ENCODE data around the gene ISM2.
"Not testable (repeated sequence)": the region's sequence is repeated elsewhere in the genome, so short reads cannot be mapped to it uniquely, and the experiment has no call there.

The ISM2 gene

DNA sequence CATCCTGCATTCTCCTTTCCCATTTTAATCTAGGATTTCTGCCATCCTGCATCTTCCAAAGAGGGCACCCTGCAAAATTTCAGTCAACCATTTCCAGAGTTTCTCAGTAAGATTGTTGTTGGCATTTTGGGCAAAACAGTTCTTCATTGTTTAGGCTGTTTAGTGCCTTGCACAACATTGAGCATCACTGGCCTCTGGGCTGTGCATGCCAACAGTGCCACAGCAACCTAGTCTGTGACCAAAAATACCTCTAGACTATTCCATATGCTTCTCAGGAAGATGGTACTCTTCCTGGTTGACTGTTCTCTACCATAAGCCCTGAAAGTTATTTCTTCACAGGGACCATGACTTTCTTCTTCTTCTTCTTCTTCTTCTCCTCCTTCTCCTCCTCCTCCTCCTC lies 32.5 kb upstream of the ISM2 start:
- no peak for DNase-seq (ENCODE audit: insufficient read length, low spot score)
- FAIRE-seq = no peak
- TF ChIP-seq POLR2A (IDR thresholded peaks at IDR 0.05; ENCODE audit: low read depth, low read length) = no peak
- TF ChIP-seq SPI1 (IDR thresholded peaks at IDR 0.05; ENCODE audit: low read depth, low read length) = no peak
- TF ChIP-seq TAF1 (IDR thresholded peaks at IDR 0.05; ENCODE audit: low read depth, low read length) = no peak
- no peak for TF ChIP-seq POLR2AphosphoS5 (IDR thresholded peaks at IDR 0.05; ENCODE audit: low read depth, low read length)
- TF ChIP-seq PAX5 (IDR thresholded peaks at IDR 0.05; ENCODE audit: insufficient read depth, low read length, severe bottlenecking) = no peak
- no peak for TF ChIP-seq POU2F2 (IDR thresholded peaks at IDR 0.05; ENCODE audit: low read depth, low read length)

DNA sequence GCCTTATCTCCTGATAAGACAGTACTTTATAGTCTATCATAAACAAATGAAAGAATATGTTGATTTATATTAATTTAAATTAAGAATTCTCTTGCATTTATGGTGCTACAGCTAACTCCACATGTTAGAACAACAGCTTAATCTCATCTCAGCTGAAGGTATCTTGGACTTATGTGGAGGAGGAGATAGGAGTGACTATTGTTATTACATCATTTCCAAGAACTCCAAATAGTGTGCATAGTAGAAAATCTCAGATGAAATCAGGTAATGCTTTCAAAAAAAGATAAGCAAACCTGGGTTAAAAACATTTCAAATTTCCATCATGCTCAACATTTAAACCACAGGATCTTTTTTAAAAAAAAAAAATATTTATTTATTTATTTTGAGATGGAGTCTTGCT lies 31.3 kb upstream of the ISM2 start:
- TF ChIP-seq POLR2A (IDR thresholded peaks at IDR 0.05; ENCODE audit: low read depth, low read length) = no peak
- no peak for TF ChIP-seq TAF1 (IDR thresholded peaks at IDR 0.05; ENCODE audit: low read depth, low read length)
- TF ChIP-seq POU2F2 (IDR thresholded peaks at IDR 0.05; ENCODE audit: low read depth, low read length) = no peak
- no peak for TF ChIP-seq SPI1 (IDR thresholded peaks at IDR 0.05; ENCODE audit: low read depth, low read length)
- no peak for TF ChIP-seq POLR2AphosphoS5 (IDR thresholded peaks at IDR 0.05; ENCODE audit: low read depth, low read length)
- no peak for TF ChIP-seq PAX5 (IDR thresholded peaks at IDR 0.05; ENCODE audit: insufficient read depth, low read length, severe bottlenecking)
- no peak for FAIRE-seq
- DNase-seq (ENCODE audit: insufficient read length, low spot score) = no peak

DNA sequence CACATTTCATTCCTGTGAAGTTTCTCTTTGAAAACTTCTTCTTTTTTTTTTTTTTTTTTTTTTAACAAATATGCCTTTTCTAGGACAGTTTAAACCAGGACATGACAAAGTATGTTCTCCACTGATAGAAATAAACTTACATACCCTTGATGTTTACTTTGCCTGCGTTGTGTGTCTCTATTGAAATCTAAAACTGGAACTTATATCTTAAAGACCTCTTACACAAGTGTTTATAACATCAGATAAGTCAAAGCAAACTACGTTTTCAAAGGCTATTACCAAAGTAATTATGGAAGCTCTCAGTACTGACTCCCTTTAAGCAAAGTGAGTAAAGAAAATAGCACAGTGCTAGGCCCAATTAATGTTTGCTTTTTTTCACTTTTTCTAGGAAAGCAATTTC lies 30.6 kb upstream of the ISM2 start:
- no peak for TF ChIP-seq POU2F2 (IDR thresholded peaks at IDR 0.05; ENCODE audit: low read depth, low read length)
- no peak for TF ChIP-seq SPI1 (IDR thresholded peaks at IDR 0.05; ENCODE audit: low read depth, low read length)
- TF ChIP-seq PAX5 (IDR thresholded peaks at IDR 0.05; ENCODE audit: insufficient read depth, low read length, severe bottlenecking) = no peak
- TF ChIP-seq POLR2AphosphoS5 (IDR thresholded peaks at IDR 0.05; ENCODE audit: low read depth, low read length) = no peak
- TF ChIP-seq TAF1 (IDR thresholded peaks at IDR 0.05; ENCODE audit: low read depth, low read length) = no peak
- no peak for TF ChIP-seq POLR2A (IDR thresholded peaks at IDR 0.05; ENCODE audit: low read depth, low read length)
- no peak for FAIRE-seq
- DNase-seq (ENCODE audit: insufficient read length, low spot score) = no peak

DNA sequence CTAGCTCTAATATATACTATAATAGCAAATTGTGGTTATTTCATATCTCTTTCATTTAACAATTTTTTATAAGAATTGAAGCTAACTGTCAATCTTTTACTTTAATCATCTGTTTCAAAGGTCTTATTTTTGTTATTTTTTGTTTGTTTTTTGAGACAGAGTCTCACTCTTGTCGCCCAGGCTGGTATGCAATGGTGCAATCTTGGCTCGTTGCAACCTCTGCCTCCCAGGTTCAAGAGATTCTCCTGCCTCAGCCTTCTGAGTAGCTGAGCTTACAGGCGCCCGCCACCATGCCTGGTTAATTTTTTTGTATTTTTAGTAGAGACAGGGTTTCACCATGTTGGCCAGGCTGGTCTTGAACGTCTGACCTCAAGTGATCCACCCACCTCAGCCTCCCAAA lies 30.1 kb upstream of the ISM2 start:
- DNase-seq (ENCODE audit: insufficient read length, low spot score); FAIRE-seq: not testable (repeated sequence)

DNA sequence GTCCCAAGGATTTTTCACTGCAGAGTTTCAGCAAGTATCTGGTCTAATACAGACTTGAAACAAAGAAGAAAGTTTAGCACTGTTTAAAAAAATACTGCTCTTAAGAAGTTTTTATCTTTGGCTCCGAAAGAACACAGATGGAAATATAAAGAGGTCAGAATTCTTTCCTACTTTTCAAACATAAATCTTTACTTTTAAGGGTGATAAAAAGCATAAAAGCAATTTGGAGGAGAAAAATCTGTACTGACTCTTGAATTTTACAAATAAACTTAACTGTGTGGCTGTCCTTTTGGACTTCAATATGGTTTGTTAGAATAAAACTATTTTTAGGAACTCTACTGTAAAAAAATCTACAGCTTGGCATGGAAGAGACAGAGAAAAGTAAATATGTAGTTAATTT lies 27.6 kb upstream of the ISM2 start:
- TF ChIP-seq SPI1 (IDR thresholded peaks at IDR 0.05; ENCODE audit: low read depth, low read length) = no peak
- no peak for TF ChIP-seq POLR2A (IDR thresholded peaks at IDR 0.05; ENCODE audit: low read depth, low read length)
- no peak for TF ChIP-seq PAX5 (IDR thresholded peaks at IDR 0.05; ENCODE audit: insufficient read depth, low read length, severe bottlenecking)
- TF ChIP-seq POU2F2 (IDR thresholded peaks at IDR 0.05; ENCODE audit: low read depth, low read length) = no peak
- TF ChIP-seq POLR2AphosphoS5 (IDR thresholded peaks at IDR 0.05; ENCODE audit: low read depth, low read length) = no peak
- no peak for TF ChIP-seq TAF1 (IDR thresholded peaks at IDR 0.05; ENCODE audit: low read depth, low read length)
- FAIRE-seq (no peak), DNase-seq (ENCODE audit: insufficient read length, low spot score) (no peak)

DNA sequence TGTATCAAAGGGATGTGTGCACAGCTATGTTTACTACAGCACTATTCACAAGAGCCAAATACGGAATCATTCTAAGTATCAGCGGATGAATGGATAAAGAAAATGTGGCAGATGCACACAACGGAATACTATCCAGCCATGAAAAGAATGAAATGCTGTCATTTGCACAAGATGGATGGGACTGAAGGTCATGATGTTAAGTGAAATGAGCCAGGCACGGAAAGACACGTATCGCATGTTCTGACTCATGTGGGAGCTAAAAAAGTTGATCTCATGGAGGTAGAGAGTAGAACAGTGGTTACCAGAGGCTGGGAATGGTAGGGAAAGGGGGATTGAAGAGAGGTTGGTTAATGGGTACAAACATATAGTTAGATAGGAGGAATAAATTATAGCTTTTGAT lies 25.9 kb upstream of the ISM2 start:
- no peak for TF ChIP-seq TAF1 (IDR thresholded peaks at IDR 0.05; ENCODE audit: low read depth, low read length)
- no peak for TF ChIP-seq PAX5 (IDR thresholded peaks at IDR 0.05; ENCODE audit: insufficient read depth, low read length, severe bottlenecking)
- no peak for TF ChIP-seq POU2F2 (IDR thresholded peaks at IDR 0.05; ENCODE audit: low read depth, low read length)
- no peak for TF ChIP-seq SPI1 (IDR thresholded peaks at IDR 0.05; ENCODE audit: low read depth, low read length)
- no peak for TF ChIP-seq POLR2A (IDR thresholded peaks at IDR 0.05; ENCODE audit: low read depth, low read length)
- no peak for TF ChIP-seq POLR2AphosphoS5 (IDR thresholded peaks at IDR 0.05; ENCODE audit: low read depth, low read length)
- FAIRE-seq = peak; percentile 28

DNA sequence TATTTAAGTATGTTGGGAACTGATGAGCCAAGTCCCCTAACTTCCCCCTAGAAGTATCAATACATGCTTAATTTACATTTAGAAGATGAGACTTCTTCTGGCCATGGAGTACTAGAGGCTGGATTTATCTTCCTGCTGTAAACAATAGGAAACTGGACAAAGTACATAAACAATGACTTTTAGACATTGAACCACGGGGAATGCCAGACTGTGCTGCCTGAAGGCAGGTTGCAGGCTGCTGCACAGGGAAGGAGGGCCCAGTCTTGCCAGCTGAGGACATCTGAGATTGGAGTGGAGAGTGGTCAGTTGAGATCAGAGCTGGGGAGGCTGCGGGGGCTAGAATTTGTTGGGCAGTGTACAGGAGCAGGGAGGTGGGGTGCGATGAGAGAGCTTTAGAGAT lies 24.5 kb upstream of the ISM2 start:
- TF ChIP-seq SPI1 (IDR thresholded peaks at IDR 0.05; ENCODE audit: low read depth, low read length) (no peak), PAX5 (IDR thresholded peaks at IDR 0.05; ENCODE audit: insufficient read depth, low read length, severe bottlenecking) (no peak), POLR2AphosphoS5 (IDR thresholded peaks at IDR 0.05; ENCODE audit: low read depth, low read length) (no peak), POLR2A (IDR thresholded peaks at IDR 0.05; ENCODE audit: low read depth, low read length) (no peak), POU2F2 (IDR thresholded peaks at IDR 0.05; ENCODE audit: low read depth, low read length) (no peak), TAF1 (IDR thresholded peaks at IDR 0.05; ENCODE audit: low read depth, low read length) (no peak)
- no peak for DNase-seq (ENCODE audit: insufficient read length, low spot score)
- no peak for FAIRE-seq

More for the DNA sequence above, 25.9 kb upstream of the ISM2 start:
- no peak for DNase-seq (ENCODE audit: insufficient read length, low spot score)

DNA sequence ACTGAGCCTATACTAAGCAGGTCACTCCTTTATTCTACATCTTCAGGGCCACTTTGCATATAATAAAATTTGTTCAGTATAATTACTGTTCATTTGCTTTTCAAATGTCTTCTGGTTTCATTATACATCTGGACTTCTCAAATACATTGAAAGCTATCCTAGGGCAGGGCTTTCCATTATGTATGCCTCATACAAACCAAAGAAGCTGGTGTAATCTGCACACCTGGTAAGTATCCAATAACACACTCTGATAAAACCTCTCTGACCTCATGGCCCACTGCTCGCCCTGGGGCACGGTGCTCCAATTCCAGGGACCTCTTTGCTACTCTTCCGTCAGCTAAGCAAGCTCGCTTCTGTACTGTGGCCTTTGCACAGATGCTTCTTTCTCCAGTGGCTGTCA lies 21.9 kb upstream of the ISM2 start:
- FAIRE-seq = no peak
- no peak for DNase-seq (ENCODE audit: insufficient read length, low spot score)
- no peak for TF ChIP-seq POLR2A (IDR thresholded peaks at IDR 0.05; ENCODE audit: low read depth, low read length)
- TF ChIP-seq PAX5 (IDR thresholded peaks at IDR 0.05; ENCODE audit: insufficient read depth, low read length, severe bottlenecking) = no peak
- TF ChIP-seq TAF1 (IDR thresholded peaks at IDR 0.05; ENCODE audit: low read depth, low read length) = no peak

DNA sequence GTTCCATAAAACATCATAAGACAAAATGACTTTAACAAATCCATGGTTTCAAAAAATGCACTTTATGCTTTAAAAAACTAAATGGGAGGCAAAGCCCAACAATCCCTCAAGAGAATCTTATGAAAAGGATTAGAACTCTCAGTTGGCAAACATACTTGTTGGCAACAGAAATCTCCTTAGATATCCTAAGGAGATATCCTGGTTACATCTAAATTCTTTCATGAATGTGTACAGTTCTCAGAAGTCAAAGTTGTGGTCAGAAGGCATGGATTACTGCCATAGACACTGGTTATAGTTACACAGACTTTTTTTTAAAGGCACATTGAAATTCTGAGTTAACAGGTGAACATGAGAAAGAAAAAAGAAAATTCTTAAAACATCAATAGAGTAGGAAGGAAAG lies 17.5 kb upstream of the ISM2 start:
- DNase-seq (ENCODE audit: insufficient read length, low spot score) (no peak), FAIRE-seq (no peak)
- TF ChIP-seq SPI1 (IDR thresholded peaks at IDR 0.05; ENCODE audit: low read depth, low read length) (no peak), POLR2A (IDR thresholded peaks at IDR 0.05; ENCODE audit: low read depth, low read length) (no peak), POU2F2 (IDR thresholded peaks at IDR 0.05; ENCODE audit: low read depth, low read length) (no peak), PAX5 (IDR thresholded peaks at IDR 0.05; ENCODE audit: insufficient read depth, low read length, severe bottlenecking) (no peak), POLR2AphosphoS5 (IDR thresholded peaks at IDR 0.05; ENCODE audit: low read depth, low read length) (no peak), TAF1 (IDR thresholded peaks at IDR 0.05; ENCODE audit: low read depth, low read length) (no peak)

DNA sequence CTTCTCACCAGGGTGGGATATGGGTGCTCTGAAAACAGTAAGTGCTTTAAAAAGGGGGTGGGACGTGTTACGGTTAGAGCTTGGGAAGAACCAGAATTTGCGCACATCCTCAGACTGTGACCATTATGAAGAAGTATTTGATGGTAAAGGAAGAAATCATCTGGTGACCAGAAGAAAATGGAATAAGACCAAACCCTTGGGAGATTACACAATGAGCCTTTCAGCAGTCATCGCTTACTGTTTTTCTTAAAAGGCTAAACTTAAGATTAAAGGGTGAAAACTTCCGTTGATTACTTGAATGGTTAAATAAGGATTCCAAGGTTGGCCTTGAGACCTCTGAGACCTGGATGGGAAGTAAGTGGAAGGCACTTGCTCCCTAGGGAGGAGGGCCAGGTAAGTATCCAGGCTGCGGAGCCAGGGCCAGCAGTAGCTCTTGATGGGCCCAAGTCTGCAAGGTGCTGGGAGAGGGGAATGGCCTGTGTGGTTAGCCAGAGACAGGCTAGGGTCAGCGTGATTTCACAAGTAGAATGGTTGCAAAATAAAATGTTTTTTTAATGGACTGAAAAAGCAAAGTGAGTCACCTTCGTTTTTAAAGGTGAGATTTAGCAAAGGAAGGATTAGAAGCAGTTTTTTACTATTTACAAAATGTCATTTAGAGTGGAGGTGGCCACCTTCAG lies 13.0 kb upstream of the ISM2 start:
- TF ChIP-seq POLR2A (IDR thresholded peaks at IDR 0.05; ENCODE audit: low read depth, low read length) = no peak
- no peak for TF ChIP-seq POLR2AphosphoS5 (IDR thresholded peaks at IDR 0.05; ENCODE audit: low read depth, low read length)
- no peak for TF ChIP-seq PAX5 (IDR thresholded peaks at IDR 0.05; ENCODE audit: insufficient read depth, low read length, severe bottlenecking)
- no peak for TF ChIP-seq SPI1 (IDR thresholded peaks at IDR 0.05; ENCODE audit: low read depth, low read length)
- TF ChIP-seq TAF1 (IDR thresholded peaks at IDR 0.05; ENCODE audit: low read depth, low read length) = no peak
- no peak for TF ChIP-seq POU2F2 (IDR thresholded peaks at IDR 0.05; ENCODE audit: low read depth, low read length)
- no peak for DNase-seq (ENCODE audit: insufficient read length, low spot score)
- no peak for FAIRE-seq
